Nephron (organoid): ENCODE data around the gene CYP26A1.

ENCODE experiments used
- H3K27ac Mint-ChIP-seq, 3 experiments: 2 replicates each; pipeline ENCODE4 v1.8.0; 2020; ENCODE audit warnings: mixed read lengths in 3 of 3, mild to moderate bottlenecking in 2 of 3, moderate library complexity in 1 of 3
- H3K27me3 Mint-ChIP-seq: 2 replicates; pipeline ENCODE4 v1.8.0; 2021; ENCODE audit warnings: low read depth, mild to moderate bottlenecking, moderate library complexity, mixed read lengths
- H3K36me3 Mint-ChIP-seq: 2 replicates; pipeline ENCODE4 v1.8.0; 2020; ENCODE audit warnings: low read depth, mixed read lengths
- H3K4me1 Mint-ChIP-seq: 2 replicates; pipeline ENCODE4 v1.8.0; 2020; ENCODE audit warnings: mixed read lengths
- H3K4me3 Mint-ChIP-seq, 3 experiments: 2 replicates each; pipeline ENCODE4 v1.8.0; 2020; ENCODE audit warnings: mild to moderate bottlenecking in 3 of 3, mixed read lengths in 3 of 3, moderate library complexity in 2 of 3
- H3K9me3 Mint-ChIP-seq: 2 replicates; pipeline ENCODE4 v1.8.0; 2020; ENCODE audit warnings: mixed read lengths
- TF ChIP-seq, protein P1 (sequence below), 3 experiments: fragments of 200-600 bp; sonication (generic); IDR thresholded peaks; one replicate each; pipeline ENCODE4 v1.5.0; 2021; ENCODE audit warnings: antibody characterized with exemption in 3 of 3; ENCODE audit not compliant: unreplicated experiment in 3 of 3

CYP26A1 gene

GRCh38 chr10:93071674-93072224 lies 1.9 kb upstream of the CYP26A1 start:
- Mint-ChIP-seq H3K36me3 (no peaks in the 10 kb centered on the region), H3K27me3 (peaks cover 100% of the 10 kb centered on the region), H3K4me3 (peak overlapping the region; percentile 77 to 84 (median 80)), H3K9me3 (no peaks in the 10 kb centered on the region), H3K27ac (no peak overlapping the region), H3K4me1 (peaks cover 36% of the 10 kb centered on the region)
- TF ChIP-seq, protein P1, sequence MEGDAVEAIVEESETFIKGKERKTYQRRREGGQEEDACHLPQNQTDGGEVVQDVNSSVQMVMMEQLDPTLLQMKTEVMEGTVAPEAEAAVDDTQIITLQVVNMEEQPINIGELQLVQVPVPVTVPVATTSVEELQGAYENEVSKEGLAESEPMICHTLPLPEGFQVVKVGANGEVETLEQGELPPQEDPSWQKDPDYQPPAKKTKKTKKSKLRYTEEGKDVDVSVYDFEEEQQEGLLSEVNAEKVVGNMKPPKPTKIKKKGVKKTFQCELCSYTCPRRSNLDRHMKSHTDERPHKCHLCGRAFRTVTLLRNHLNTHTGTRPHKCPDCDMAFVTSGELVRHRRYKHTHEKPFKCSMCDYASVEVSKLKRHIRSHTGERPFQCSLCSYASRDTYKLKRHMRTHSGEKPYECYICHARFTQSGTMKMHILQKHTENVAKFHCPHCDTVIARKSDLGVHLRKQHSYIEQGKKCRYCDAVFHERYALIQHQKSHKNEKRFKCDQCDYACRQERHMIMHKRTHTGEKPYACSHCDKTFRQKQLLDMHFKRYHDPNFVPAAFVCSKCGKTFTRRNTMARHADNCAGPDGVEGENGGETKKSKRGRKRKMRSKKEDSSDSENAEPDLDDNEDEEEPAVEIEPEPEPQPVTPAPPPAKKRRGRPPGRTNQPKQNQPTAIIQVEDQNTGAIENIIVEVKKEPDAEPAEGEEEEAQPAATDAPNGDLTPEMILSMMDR (IDR thresholded peaks at IDR 0.05; ENCODE audit: unreplicated experiment in 3 of 3): no peak

DNA sequence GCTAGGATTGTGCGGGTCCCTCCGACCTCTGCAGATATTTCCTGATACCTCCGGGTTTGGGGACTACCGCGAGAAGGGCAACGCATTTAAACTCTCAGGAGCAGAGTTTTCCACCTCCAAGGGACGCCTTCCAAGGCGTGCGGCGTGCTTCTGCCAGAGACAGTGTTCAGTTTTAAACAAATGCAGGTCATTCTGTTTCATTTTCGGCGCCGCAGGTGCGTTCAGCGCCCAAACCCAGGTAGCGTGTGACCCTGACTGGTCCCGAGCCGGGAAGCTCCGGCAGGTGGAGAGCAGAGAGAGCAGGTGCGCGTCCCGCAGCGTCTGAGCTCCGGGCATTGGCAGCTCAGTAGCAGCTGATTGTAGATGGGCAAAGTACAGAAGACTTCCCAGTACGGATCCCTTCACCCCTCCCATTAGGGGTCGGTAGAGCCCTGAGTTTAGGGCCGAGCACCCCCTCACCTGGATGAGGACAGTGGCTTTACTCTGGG lies 1.4 kb upstream of the CYP26A1 start:
- TF ChIP-seq, protein P1 (IDR thresholded peaks at IDR 0.05; ENCODE audit: unreplicated experiment in 3 of 3): no peak
- Mint-ChIP-seq H3K36me3 (no peaks in the 10 kb centered on the region), H3K4me3 (peak overlapping the region; percentile 77 to 84 (median 80)), H3K9me3 (no peaks in the 10 kb centered on the region), H3K27ac (no peak overlapping the region), H3K4me1 (peaks cover 38% of the 10 kb centered on the region), H3K27me3 (peaks cover 99% of the 10 kb centered on the region)

GRCh38 chr10:93072713-93073538 lies 767 bp upstream of the CYP26A1 start:
- Mint-ChIP-seq H3K27ac (no peak overlapping the region), H3K27me3 (peaks cover 98% of the 10 kb centered on the region), H3K36me3 (no peaks in the 10 kb centered on the region), H3K4me3 (peak overlapping the region; percentile 77 to 84 (median 80)), H3K4me1 (peaks cover 38% of the 10 kb centered on the region), H3K9me3 (no peaks in the 10 kb centered on the region)
- TF ChIP-seq, protein P1 (IDR thresholded peaks at IDR 0.05; ENCODE audit: unreplicated experiment in 3 of 3): no peak

- Mint-ChIP-seq H3K36me3 (no peaks in the 10 kb centered on the region), H3K9me3 (no peaks in the 10 kb centered on the region)
Observed at GRCh38 chr10:93074147-93074596, 479 bp downstream of the CYP26A1 start.

GRCh38 chr10:93074597-93075368 lies 1.1 kb downstream of the CYP26A1 start:
- Mint-ChIP-seq H3K27me3 (peaks cover 95% of the 10 kb centered on the region), H3K4me1 (peaks cover 37% of the 10 kb centered on the region), H3K9me3 (no peaks in the 10 kb centered on the region), H3K27ac (peak overlapping the region in 1 of 3 experiments; percentile 9), H3K36me3 (no peaks in the 10 kb centered on the region), H3K4me3 (peak overlapping the region; percentile 85 to 88 (median 85))
- TF ChIP-seq, protein P1 (IDR thresholded peaks at IDR 0.05; ENCODE audit: unreplicated experiment in 3 of 3): no peak

More at GRCh38 chr10:93074147-93074596, 479 bp downstream of the CYP26A1 start:
- Mint-ChIP-seq H3K27ac (peak overlapping the region in 1 of 3 experiments; percentile 9), H3K4me1 (peaks cover 31% of the 10 kb centered on the region), H3K27me3 (peaks cover 95% of the 10 kb centered on the region), H3K4me3 (peak overlapping the region; percentile 85 to 88 (median 85))
- TF ChIP-seq, protein P1 (IDR thresholded peaks at IDR 0.05; ENCODE audit: unreplicated experiment in 3 of 3): no peak
